ENCODE data around the gene PI4KA. TPM values are rescaled to one million over a fixed set of nuclear protein-coding genes. Genes with fewer than 3 reads are reported as not detected.

PI4KA gene
- total RNA-seq, 1 experiment from 2014 or later, result 54.3 TPM

DNA sequence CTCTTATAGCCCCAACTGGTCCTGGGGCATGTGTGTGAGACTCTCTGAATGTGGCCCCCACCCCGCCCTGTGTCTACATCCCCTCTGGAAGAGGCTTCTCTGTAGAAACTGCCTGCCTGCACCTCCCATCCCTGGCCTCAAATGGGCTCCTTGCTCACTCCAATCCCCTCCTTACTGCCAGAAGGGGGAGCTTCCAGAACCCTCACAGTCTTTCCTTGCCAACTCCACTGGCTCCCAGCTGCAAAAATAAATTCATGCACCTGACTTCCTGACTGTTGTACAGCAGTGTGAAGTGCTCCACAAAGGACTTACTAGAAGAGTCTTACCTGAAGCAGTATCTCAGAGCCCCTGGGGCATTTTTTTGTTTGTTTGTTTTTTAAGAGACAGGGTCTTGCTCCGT, 99.9 kb downstream of the PI4KA start:
- no peaks in the 10 kb centered on the region for H3K9me3 ChIP-seq (ENCODE audit: control insufficient read depth, insufficient read depth, low read depth, low read length)
- no peaks in the 10 kb centered on the region for H3K4me1 ChIP-seq (ENCODE audit: control insufficient read depth, insufficient read depth, low read length)
- no peak overlapping the region for H3K4me3 ChIP-seq (ENCODE audit: low read depth in 2 of 2, low read length in 2 of 2)
- intact Hi-C loops (cut with micrococcal nuclease; ENCODE audit: unreplicated experiment) (no loop called here), in situ Hi-C loops (cut with HindIII; ENCODE audit: low pct_unique_long_range_greater_than_20kb, low sequenced_read_pairs) (no loop called here)
- CTCF ChIA-PET, result interaction anchor here (0.6 kb wide), 1 partner anchor 207 kb away, joined by 8 read pairs; no protein-coding TSS in a partner anchor
- no peak overlapping the region for H3K27ac ChIP-seq (ENCODE audit: low read length)
- no peaks in the 10 kb centered on the region for H3K27me3 ChIP-seq (ENCODE audit: control insufficient read depth, insufficient read depth, low read length)
- ATAC-seq (no peak), DNase-seq (ENCODE audit: low read depth, low spot score) (no peak)
- POLR2A ChIA-PET, result no interaction called here
- no peaks in the 10 kb centered on the region; the same call in 1 of the 2 replicates for H3K36me3 ChIP-seq (ENCODE audit: control insufficient read depth, insufficient read depth, low read length)
- TF ChIP-seq SIN3A (IDR thresholded peaks at IDR 0.05; ENCODE audit: borderline replicate concordance, insufficient read depth, low read depth, low read length), result no peak
- no peak for TF ChIP-seq TCF7L2 (IDR thresholded peaks at IDR 0.05; ENCODE audit: low read depth, low read length)
- no peak for TF ChIP-seq POLR2AphosphoS5 (IDR thresholded peaks at IDR 0.05; ENCODE audit: low read depth, low read length)
- TF ChIP-seq REST (IDR thresholded peaks at IDR 0.05; ENCODE audit: insufficient read depth in 1 of 2, low read depth in 2 of 2, low read length in 1 of 2), result no peak
- TF ChIP-seq, protein P1, sequence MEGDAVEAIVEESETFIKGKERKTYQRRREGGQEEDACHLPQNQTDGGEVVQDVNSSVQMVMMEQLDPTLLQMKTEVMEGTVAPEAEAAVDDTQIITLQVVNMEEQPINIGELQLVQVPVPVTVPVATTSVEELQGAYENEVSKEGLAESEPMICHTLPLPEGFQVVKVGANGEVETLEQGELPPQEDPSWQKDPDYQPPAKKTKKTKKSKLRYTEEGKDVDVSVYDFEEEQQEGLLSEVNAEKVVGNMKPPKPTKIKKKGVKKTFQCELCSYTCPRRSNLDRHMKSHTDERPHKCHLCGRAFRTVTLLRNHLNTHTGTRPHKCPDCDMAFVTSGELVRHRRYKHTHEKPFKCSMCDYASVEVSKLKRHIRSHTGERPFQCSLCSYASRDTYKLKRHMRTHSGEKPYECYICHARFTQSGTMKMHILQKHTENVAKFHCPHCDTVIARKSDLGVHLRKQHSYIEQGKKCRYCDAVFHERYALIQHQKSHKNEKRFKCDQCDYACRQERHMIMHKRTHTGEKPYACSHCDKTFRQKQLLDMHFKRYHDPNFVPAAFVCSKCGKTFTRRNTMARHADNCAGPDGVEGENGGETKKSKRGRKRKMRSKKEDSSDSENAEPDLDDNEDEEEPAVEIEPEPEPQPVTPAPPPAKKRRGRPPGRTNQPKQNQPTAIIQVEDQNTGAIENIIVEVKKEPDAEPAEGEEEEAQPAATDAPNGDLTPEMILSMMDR (IDR thresholded peaks at IDR 0.05), result no peak
- no TSS peak for BruUV-seq (replicated peaks)

DNA sequence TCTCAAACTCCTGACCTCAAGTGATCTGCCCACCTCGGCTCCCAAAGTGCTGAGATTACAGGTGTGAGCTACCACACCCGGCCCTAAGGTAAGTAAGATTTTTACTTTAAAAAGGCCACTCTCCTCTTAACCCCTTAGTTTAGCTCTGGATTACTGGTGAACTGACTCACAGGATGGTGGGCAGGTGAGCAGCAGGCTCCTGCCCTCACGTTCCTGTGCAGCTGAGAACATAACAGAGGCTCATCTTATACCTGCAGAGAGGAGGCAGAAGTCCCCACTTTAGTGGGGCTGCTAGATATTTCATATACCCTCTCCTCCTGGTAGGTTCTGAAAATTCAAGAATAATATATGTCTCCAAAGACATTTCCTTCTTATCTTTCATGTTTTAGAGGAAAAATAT, 101.8 kb downstream of the PI4KA start:
- Histone ChIP-seq H3K27me3 (ENCODE audit: control insufficient read depth, insufficient read depth, low read length) (no peaks in the 10 kb centered on the region), H3K27ac (ENCODE audit: low read length) (no peak overlapping the region), H3K4me1 (ENCODE audit: control insufficient read depth, insufficient read depth, low read length) (no peaks in the 10 kb centered on the region), H3K4me3 (ENCODE audit: low read depth in 2 of 2, low read length in 2 of 2) (no peak overlapping the region), H3K36me3 (ENCODE audit: control insufficient read depth, insufficient read depth, low read length) (no peaks in the 10 kb centered on the region; the same call in 1 of the 2 replicates), H3K9me3 (ENCODE audit: control insufficient read depth, insufficient read depth, low read depth, low read length) (no peaks in the 10 kb centered on the region)
- POLR2A ChIA-PET, result no interaction called here
- CTCF ChIA-PET, result no interaction called here
- no TSS peak for BruUV-seq (replicated peaks)
- in situ Hi-C loops (cut with HindIII; ENCODE audit: low pct_unique_long_range_greater_than_20kb, low sequenced_read_pairs), result no loop called here
- intact Hi-C loops (cut with micrococcal nuclease; ENCODE audit: unreplicated experiment), result no loop called here
- TF ChIP-seq TCF7L2 (IDR thresholded peaks at IDR 0.05; ENCODE audit: low read depth, low read length) (no peak), REST (IDR thresholded peaks at IDR 0.05; ENCODE audit: insufficient read depth in 1 of 2, low read depth in 2 of 2, low read length in 1 of 2) (no peak), SIN3A (IDR thresholded peaks at IDR 0.05; ENCODE audit: borderline replicate concordance, insufficient read depth, low read depth, low read length) (no peak), POLR2AphosphoS5 (IDR thresholded peaks at IDR 0.05; ENCODE audit: low read depth, low read length) (no peak)
- TF ChIP-seq, protein P1 (IDR thresholded peaks at IDR 0.05), result no peak
- ATAC-seq, result no peak
- no peak for DNase-seq (ENCODE audit: low read depth, low spot score)
